Measurements from ENCODE around the gene MAN2B1. TPM values are rescaled to one million over a fixed set of nuclear protein-coding genes. Genes with fewer than 3 reads are reported as not detected.
"Not testable (repeated sequence)": the region's sequence is repeated elsewhere in the genome, so short reads cannot be mapped to it uniquely, and the experiment has no call there.

Gene MAN2B1
- total RNA-seq, 1 donor from 2014 or later, result 77.2 TPM

GRCh38 chr19:12623361-12624031 lies 43.0 kb downstream of the MAN2B1 start:
- DNase-seq (ENCODE audit: low read depth in 2 of 2), result no peak

- not testable (repeated sequence) for DNase-seq (ENCODE audit: low read depth in 2 of 2)
These were observed 45.1 kb downstream of the MAN2B1 start for GRCh38 chr19:12621253-12622024.

GRCh38 chr19:12617646-12618045 lies 48.9 kb downstream of the MAN2B1 start:
- no peak for DNase-seq (ENCODE audit: low read depth in 2 of 2)

GRCh38 chr19:12611361-12611699 lies 55.2 kb downstream of the MAN2B1 start:
- peak; percentile 79 to 94 for DNase-seq (ENCODE audit: low read depth in 2 of 2)

- peak; percentile 97 to 98 for DNase-seq (ENCODE audit: low read depth in 2 of 2)
These were observed 55.8 kb downstream of the MAN2B1 start, which contains the start of the genes ZNF490 and ZNF791 for GRCh38 chr19:12610540-12611360. Gene ZNF490 (minus strand): TSS chr19:12610813. CDS start chr19:12610680, 133 bp downstream. Gene ZNF791 (plus strand): TSS chr19:12610920. CDS start chr19:12611080, 160 bp downstream.

GRCh38 chr19:12607631-12608030 lies 58.9 kb downstream of the MAN2B1 start:
- DNase-seq (ENCODE audit: low read depth in 2 of 2), result no peak

- no peak for DNase-seq (ENCODE audit: low read depth in 2 of 2)
These were observed 59.7 kb downstream of the MAN2B1 start for GRCh38 chr19:12606796-12607195.

GRCh38 chr19:12603714-12604113 lies 62.8 kb downstream of the MAN2B1 start:
- no peak for DNase-seq (ENCODE audit: low read depth in 2 of 2)

GRCh38 chr19:12597594-12597993 lies 68.9 kb downstream of the MAN2B1 start:
- no peak for DNase-seq (ENCODE audit: low read depth in 2 of 2)

GRCh38 chr19:12596927-12597548 lies 69.5 kb downstream of the MAN2B1 start:
- DNase-seq (ENCODE audit: low read depth in 2 of 2), result no peak

Other genes starting within 250 kb of the MAN2B1 start
- gene ZNF443, start 225.7 kb downstream of the MAN2B1 start, total RNA-seq, result 3.7 and 6.9 TPM in 2 replicates
- 2.6 and 4.4 TPM in 2 replicates for gene ZNF709, start 181.9 kb downstream of the MAN2B1 start, total RNA-seq
- 6.5 and 11.1 TPM in 2 replicates for gene ZNF564, start 115.3 kb downstream of the MAN2B1 start, total RNA-seq
- 5.2 and 6.9 TPM in 2 replicates for gene ZNF490, start 55.9 kb downstream of the MAN2B1 start, total RNA-seq
- gene ZNF791, start 55.8 kb downstream of the MAN2B1 start, total RNA-seq, result 8.3 and 8.9 TPM in 2 replicates
- gene WDR83, start 65 bp upstream of the MAN2B1 start, total RNA-seq, result 6.3 and 9.1 TPM in 2 replicates
- gene DHPS, start 15.1 kb upstream of the MAN2B1 start, total RNA-seq, result 40.8 and 41.1 TPM in 2 replicates
- not detected in 2 replicates for gene GNG14, start 21.3 kb upstream of the MAN2B1 start, total RNA-seq
- gene FBXW9, start 29.9 kb upstream of the MAN2B1 start, total RNA-seq, result 3.8 and 5.2 TPM in 2 replicates
- gene TNPO2, start 57.2 kb upstream of the MAN2B1 start, total RNA-seq, result 14.4 and 19.4 TPM in 2 replicates
- 124 and 182 TPM in 2 replicates for gene TRIR, start 67.9 kb upstream of the MAN2B1 start, total RNA-seq
- 67.8 and 73.8 TPM in 2 replicates for gene GET3, start 70.8 kb upstream of the MAN2B1 start, total RNA-seq
- gene BEST2, start 85.0 kb upstream of the MAN2B1 start, total RNA-seq, result not detected in 2 replicates
- gene HOOK2, start 108.8 kb upstream of the MAN2B1 start, total RNA-seq, result 5.4 and 9.3 TPM in 2 replicates
- 59.3 and 124 TPM in 2 replicates for gene JUNB, start 124.7 kb upstream of the MAN2B1 start, total RNA-seq
- gene PRDX2, start 135.1 kb upstream of the MAN2B1 start, total RNA-seq, result 185 and 189 TPM in 2 replicates
- 0.20 TPM in 1 of 2 replicates, not detected in the other for gene THSD8, start 135.3 kb upstream of the MAN2B1 start, total RNA-seq
- gene RNASEH2A, start 139.8 kb upstream of the MAN2B1 start, total RNA-seq, result 7.1 and 9.8 TPM in 2 replicates
- gene RTBDN, start 167.8 kb upstream of the MAN2B1 start, total RNA-seq, result not detected in 2 replicates
- gene MAST1, start 171.8 kb upstream of the MAN2B1 start, total RNA-seq, result 0.44 and 0.60 TPM in 2 replicates
- 22.0 and 23.6 TPM in 2 replicates for gene DNASE2, start 214.7 kb upstream of the MAN2B1 start, total RNA-seq
- gene KLF1, start 220.5 kb upstream of the MAN2B1 start, total RNA-seq, result not detected in 2 replicates
- gene GCDH, start 224.4 kb upstream of the MAN2B1 start, total RNA-seq, result 13.7 and 17.3 TPM in 2 replicates